Measurements from ENCODE around the gene IRF1.
"Not testable (repeated sequence)": the region's sequence is repeated elsewhere in the genome, so short reads cannot be mapped to it uniquely, and the experiment has no call there.

IRF1 gene

DNA sequence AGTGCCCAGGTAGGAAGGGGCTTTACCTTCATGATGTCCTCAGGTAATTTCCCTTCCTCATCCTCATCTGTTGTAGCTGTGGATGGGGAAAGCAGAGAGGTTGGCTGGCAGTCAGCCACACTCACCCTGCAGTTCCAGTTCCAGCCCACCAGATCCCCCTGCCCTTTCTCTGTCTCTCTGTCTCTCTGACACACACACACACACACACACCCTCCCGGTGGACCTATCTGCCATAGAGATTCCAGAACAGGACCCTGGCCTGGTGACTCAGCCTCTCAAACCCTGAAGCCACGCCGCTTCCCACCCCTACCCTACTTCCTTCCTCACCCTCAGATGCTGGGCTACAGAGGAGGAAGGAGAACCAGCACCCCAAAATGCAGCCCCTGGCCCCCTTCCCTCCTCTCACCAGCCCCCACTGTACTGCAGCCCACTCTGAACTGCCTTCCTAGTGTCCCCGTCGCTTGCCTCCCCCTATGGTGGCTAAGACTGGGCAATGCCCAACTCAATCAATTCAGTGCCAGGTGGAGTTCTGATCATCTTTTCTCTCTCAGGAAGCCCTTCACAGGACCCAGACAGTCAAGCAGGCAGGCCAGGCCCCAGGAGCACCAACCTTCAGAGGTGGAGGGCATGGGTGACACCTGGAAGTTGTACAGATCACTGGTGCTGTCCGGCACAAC, 4.8 kb downstream of the IRF1 start:
- no peak for FAIRE-seq

DNA sequence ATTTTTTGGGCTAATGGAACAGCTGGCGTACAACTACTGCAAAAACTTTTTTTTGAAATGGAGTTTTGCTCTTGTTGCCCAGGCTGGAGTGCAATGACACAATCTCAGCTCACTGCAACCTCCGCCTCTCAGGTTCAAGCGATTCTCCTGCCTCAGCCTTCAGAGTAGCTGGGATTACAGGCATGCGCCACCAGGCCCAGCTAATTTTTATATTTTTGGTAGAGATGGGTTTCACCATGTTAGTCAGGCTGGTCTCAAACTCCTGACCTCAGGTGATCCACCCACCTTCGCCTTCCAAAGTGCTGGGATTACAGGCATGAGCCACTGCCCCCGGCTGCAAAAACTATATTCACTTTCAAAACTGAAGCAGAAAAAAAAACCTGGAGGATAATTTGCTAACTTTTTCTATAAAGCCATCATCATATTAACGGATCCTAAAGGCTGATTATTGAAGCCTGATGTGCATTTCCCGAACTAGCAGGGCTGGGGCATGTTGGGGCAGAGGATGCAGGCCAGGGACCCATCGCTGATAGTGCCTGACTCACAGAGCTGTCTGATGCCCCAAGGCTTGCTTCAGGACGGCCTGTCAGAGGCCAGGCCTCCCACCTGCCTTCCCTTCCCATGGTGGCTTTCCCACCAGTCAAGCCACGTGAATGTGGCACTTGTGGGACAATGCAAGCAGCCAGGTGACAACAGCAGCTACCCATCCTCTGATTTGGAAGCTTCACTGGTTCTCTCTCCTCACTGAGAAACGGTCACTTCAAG, 5.5 kb downstream of the IRF1 start:
- FAIRE-seq = not testable (repeated sequence)

DNA sequence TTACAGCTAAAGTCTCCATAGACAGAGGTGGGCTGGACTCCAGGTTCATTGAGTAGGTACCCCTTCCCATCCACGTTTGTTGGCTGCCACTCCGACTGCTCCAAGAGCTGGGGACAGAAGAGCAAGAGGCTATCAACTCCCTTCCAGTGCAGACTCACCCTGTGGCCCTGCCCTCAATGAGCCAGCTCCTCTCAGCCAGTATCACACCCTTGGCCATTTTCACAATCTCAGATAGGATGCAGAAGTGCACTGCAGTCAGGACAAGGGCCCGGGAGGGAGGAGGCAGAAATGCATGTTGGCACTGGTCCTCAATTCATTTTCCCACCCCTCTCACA, 6.2 kb downstream of the IRF1 start:
- FAIRE-seq = no peak

DNA sequence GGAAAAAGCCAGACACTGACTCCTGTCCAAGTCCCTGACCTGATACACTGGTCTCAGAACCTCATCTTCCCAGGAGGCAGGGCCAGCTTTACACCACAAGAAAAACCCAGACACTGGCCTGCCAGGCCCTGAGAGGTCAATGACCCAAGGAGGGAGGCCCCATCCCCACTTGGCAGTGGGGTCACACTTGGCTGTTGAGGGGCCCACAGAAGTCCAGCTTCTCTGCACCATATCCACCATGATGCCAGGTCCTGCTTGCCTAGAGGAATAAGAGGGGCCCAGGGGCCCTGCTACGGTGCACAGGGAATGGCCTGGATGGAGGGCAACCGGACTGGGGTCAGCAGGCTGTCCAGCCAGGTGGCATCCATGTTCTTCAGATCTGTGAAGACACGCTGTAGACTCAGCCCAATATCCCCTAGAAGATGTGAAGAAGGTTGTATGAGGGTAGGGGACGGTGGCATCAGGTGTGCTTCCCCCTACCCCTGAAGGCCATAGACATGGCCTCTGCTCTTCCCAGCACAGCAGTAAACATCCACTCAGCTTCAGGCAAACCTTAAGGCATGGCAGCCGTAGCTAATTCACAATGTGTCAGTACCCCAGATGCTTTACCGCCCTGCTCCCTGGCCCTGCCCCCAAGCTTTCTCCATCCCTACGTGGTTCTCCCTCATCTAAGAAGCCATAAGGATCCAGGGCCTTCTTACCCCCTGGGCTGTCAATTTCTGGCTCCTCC, 6.7 kb downstream of the IRF1 start:
- no peak for FAIRE-seq

DNA sequence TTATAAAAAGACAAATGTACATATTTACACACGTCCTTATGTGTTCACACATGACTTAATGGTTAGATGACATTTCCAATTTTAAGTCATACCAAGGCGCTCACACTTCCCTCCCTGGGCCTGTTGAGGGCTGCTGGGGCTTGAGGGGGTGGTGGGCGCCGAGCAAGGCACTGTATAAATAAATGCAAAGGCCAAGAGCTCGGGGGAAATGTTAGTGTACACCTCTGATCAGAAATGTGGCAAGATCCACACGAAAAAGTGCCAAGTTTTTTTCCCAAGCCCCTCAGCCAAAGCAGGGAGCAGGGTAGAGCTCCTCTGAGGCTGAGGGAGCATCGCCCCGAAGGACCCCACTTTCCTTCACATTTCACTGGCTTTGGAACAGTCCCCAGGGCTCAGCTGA, 7.5 kb downstream of the IRF1 start:
- FAIRE-seq = no peak

DNA sequence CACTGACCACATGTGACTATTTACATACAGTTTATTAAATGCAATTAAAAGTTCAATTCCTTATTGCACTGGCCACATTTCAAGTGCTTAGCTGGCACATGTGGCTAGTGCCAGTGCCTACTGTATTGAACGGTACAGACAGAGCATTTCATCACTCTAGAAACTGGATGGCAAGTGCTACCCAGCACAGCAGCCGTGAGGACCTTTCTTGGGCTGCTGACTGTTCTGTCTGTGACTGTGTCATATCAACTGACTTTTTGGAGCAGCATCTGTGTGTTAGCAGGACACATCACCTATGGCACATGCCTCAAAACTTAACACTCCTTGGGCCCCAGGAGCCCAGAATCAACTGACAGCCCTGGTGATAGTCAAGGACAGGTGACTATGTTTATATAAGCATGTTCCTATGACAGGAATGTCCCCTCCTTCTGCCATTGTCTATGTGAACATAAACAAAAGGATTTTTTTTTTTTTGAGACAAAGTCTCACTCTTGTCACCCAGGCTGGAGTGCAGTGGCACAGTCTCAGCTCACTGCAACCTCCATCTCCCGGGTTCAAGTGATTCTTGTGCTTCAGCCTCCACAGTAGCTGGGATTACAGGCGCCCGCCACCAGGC, 8.9 kb downstream of the IRF1 start:
- no peak for FAIRE-seq

DNA sequence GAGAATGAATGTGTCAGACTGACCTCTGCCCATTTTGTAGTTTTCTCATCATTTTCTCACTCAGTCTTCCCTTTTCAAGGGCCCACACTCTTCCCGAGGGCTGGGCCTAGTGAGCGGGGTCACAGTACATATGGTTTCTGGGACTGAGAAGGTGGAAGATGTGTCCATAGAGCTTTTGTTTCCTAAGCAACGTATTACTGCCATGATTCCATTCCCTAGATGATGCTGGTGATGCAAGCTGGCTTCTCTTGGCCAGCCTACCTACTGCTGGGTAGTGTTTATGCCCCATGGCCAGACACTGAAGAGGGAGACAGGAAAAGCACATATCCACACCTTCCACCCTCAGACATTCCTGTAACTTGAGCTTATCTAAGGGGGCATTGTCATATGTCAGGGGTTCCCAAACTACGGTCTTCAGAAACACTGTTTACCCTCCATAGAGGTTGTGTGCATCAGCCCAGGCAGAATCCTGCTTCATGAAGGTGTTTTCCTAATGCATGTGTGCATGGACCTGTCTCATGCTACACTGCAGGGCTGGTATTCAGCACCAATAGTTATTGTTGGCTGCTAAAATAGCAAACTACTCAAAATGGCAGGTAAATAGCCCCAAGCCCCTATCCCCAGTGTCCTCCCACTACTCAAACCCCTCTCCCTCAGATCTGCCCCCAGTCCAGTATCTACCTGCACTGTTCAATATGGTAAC, 9.5 kb downstream of the IRF1 start:
- FAIRE-seq = no peak

DNA sequence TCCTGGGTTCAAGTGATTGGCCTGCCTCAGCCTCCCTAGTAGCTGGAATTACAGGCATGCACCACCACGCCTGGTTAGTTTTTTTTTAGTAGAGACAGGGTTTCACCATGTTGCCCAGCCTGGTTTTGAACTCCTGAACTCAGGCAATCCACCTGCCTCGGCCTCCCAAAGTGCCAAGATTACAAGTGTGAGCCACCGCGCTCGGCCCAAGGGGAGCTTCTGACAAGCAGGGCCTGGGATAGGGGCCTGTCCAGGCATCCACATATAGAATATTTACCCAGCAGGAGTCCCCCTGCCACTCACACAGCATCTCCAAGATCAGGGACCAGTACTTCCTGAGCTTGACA, 10.1 kb downstream of the IRF1 start:
- no peak for FAIRE-seq

DNA sequence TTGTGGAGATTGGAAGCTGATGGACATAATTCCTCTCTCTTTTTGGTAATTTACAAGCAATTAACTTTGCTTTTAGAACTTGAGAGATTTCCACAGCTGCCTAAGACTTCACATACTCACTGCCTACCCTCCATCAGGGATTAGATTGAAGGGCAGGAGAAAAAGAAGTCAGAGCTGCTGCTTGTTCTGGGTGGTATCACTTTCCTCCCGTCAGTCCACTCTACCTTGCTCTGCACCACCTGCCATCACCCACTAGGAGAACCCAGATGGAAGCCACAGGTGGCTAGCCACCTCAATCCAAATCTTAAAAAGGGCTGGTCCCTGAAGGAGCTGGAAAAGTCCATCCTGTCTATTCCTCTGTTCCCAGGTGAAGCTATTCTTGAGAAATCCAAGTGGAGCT, 10.5 kb downstream of the IRF1 start:
- FAIRE-seq = no peak

DNA sequence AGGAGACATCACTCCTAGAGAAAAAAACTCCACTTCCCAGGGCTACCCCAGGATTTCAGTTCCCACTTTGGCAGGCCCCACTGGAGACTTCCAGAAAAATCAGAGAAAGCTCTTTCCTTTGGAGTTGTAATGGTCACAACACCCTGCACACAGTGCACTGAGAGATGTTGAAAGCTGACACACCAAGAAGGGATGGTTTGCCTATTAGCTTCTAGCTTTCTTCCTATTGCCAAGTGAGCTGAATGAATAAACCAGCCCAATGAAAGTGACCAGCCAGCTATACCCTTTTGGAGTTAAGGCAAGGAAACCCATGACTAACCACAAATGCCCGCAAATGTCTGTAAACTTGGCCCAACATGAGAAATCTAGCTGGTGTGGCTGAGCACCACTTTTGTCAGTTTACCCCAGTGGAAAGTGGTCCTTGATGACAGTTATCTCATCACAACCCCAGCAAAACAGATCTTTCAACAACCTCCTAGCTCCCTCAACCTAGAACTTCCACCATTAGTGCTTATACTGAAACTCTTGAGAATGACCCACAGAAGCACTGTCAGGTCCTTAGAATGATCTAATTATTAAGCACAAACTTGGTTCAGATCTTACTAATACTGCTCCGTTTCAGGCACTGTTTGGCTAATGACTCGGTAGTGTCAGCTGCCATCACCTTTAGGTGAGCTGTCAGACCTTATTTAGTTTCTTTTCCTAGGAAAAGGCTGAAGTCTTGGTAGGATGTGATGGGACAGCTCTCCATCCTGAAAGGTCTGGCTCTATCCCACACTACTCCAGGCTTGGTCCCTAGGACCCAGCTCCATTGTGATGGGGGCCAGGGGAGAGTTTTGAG, 11.2 kb downstream of the IRF1 start:
- no peak for FAIRE-seq

DNA sequence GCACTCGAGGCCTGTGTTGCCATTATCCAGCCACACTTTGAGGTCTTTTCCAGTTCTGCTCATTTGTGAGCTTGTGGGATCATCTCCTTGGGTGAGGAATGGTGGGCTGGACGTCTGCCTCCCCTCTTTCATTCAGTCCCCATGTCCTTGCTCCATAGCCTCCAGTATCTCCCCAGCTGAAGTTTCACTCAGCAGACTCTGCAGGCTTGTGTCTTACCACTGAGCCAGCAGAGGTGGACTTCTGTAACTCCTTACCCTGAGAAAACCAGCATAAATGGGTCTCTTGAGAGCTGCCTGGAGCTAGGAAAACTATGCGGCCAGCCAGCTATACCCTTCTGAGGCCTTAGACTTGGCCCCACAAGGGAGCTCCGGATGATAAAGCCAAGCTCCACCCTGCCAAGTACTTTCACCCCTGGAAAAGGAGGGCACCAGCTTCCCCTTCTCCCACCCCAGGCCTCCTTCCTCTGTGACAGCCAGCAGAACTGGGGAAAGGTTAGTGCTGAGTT, 12.2 kb downstream of the IRF1 start:
- no peak for FAIRE-seq

DNA sequence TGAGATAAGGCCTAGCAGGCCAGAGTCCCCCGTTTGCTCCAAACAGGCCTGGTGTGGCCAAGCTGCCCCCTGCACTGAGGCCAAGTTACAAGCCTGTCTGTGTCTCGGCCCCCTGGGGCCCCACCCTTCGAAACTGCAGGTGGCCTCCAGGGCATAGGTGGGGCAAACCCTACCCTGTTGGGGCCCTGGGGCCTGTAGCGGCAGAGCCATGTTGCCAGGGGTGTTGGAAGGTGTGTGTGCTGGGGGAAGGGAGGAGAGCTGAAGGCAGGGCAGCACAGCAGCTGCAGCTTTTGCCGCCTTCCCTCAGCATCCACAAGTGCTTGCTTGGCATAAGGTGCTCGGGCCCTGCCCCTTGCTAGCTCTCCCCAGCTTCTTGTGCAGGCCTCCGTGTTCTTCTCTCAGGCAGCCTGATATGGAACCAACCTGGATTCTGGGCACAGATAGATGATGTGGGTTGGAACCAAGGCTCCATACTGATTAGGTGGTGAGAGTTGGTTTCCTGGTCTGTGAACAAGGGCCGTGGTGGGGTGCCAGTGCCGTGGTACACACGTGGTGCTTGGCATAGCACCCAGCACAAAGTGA, 12.7 kb downstream of the IRF1 start:
- FAIRE-seq = no peak

DNA sequence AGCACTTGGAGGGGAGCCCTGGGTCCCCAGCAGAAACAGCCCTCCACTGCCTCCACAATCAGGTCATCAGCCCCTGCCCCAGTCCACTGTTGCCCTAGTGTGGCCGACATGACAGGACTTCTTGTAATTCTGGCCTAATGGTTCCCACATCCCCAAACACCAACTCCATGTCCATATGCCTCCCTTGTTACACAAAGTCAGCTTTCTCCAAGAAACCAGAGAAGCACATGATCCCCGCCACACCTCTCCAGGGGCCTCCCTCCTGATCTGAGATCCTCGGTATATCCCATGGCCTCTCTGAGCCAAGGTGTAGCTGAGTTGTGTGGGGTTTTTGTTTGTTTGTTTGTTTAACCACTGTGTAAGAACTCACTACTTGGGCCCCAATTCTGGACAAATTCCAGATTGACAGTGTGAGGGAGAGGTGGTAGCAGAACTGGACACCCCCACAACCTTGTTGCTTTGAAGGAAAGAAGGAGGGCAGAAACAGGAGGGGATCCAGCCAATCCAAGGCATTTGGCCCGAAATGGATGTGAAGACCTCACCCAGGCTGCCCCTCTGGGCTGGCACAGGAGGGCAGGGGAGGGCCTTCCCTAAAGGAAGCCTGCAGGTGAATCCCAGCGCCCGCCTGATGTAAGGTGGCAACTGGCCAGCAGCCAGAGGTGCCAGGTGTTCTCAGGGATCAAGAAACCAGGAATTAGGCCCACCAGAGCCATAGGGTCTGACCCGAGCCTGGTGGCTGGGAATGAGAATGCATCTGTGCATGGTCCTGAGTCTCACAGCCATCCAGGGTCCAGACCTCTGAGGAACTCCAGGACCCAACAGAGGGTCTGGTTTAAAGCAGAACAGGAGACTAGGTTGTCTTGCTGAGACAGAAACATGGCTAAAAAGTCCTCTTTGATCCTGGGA, 13.4 kb downstream of the IRF1 start:
- FAIRE-seq = no peak

DNA sequence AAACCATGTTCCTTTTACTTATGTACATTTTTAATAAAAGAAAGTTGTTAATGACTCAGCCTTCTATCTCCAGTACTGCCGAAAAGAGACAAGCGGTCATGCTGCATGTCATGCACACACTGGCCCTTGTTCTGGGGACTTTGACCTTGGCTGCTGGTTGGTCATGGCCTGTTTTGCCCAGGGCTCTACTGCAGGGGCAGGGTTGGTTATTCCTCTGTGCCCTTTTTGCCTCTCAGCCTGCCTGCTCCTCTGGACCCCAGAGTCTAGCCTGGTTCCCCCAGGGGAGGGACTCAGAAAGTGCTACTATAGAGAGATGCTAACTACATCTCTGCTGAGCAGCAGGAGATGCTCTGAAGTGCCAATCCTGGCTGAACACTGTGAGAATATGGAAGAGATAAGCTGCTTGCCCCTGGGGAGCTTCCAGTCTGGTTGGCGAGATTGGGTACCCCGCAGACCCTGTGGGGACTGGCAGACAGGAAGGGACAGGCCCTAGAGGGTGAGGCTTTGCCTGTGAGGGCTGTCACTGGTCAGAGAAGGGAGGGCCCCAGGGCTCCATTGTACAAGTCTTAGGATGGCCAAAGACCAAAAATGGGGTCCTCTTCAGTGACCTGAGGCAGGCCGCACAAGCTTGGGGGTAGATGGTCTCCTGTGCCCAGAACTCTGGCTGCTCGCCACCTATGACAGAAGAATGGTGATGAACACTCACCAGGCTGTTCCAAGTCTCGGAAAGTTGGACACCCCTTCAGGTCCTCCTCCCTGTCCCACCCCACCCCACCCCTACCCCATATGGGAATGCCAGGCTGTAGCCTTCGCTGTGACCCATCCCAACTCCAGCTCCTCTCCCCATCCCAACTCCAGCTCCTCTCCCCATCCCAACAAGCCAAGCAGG, 14.3 kb downstream of the IRF1 start:
- no peak for FAIRE-seq

DNA sequence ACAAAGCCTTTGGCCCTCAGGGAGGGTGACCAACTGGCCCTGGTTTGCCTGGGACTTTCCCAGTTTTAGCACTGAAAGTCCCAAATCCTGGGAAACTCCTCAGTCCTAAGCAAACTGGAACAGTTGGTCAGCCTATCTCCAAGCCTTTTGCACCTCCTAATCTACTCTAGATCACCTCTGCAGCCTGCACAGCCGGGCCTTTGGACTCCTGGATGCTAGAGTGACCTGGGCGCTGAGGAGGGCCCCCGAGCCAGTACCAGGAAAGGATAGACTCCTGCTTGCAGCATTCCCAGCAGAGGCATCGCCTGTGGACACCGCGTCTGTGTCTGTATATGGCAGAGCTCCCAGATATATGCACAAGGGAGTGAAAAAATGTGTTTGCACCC, 15.1 kb downstream of the IRF1 start:
- FAIRE-seq = no peak

DNA sequence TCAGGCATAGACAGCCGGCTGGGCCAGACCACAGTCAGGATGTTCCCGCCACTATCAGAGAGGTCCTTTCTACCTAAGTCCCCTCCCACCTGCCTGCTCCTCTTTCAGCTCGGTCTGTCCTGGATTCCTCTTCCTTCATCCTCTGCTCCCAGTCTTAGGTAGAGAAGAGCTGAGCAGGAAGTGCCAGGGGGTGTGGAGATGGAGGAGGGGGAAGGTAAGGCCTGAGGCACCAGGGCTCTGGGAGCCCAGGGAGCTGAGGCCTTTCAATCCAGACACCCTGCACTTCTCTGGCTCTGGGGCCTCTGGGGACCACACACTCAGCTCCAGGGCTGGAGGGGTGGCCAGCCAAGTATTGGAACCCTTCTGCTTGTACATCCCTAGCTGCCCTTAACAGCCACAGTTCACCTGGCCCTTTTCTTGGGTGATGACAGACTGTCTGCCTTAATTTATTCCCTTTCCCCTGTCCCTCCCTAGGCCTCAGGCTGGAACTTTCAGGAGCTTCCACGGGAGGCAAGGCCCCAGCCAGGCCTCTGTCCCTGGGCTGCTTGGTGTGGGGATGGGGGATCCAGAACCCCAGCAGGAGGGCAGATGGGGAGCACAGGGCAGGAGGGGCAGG, 15.6 kb downstream of the IRF1 start:
- no peak for FAIRE-seq

DNA sequence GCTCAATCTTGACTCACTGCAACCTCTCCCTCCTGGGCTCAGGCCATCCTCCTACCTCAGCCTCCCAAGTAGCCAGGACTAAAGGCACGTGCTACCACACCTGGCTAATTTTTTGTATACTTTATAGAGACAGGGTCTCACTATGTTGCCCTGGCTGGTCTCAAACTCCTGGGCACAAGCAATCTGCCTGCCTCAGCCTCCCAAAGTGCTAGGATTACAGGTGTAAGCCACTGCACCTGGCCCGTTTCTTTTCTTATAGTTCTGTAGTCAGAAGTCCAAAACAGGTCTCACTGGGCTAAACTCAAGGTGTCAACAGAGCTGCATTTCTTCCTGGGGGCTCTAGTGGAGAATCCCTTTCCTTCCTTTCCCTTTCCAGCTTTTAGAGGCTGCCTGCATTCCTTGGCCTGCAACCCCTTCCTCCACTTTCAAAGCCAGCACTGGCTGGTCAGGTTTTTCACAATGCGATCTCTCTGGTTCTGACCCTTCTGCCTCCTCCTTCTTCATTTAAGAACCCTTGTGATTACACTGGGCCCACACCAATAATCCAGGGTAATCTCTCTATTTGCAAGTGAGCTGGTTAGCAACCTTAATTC, 16.3 kb downstream of the IRF1 start:
- no peak for FAIRE-seq

DNA sequence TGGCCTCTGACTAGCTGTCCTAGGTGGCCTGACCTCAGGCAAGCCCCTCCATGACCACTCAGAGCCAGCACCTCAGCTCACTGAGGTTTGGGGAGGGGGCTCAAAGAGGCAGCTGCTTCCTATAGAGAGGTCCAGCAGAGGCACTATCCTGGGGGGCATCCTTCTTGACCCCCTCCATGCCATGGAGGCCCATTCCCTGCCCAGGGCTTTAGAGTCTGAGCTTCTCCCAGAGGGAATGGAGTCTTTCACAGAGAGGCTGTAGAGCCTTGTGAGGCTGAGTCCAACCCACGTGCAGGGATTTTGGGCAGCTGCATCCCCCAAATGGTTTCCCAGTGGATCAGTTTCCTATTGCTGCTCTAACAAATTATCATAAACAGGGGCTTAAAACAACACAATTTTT, 16.9 kb downstream of the IRF1 start:
- no peak for FAIRE-seq
